ENCODE results near the gene KCTD1.

Gene KCTD1

GRCh38 chr18:26524504-26525351 lies 23.6 kb downstream of the KCTD1 start:
- DNase-seq (ENCODE audit: low read depth in 4 of 4, low spot score in 1 of 4) = no peak

DNA sequence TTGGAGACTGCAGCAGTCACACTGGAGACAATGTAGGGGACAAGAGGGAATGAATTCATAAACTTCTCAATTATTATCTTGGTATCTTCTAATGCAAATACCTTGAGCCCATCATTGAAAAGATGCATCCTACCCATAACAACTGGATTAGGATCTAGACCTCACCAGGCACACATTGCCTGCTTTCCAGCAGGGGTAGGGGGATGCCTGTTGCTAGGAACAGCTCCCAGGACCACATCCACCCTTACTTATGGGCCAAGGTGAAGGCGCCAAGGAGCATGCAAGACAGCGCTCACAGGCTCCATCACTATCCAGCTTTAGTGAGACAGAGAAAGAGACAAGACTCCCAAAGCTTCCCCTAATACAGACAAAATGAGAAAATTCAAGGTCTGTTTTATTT lies 24.4 kb downstream of the KCTD1 start:
- DNase-seq (ENCODE audit: low read depth in 4 of 4, low spot score in 1 of 4) = no peak

- no peak for DNase-seq (ENCODE audit: low read depth in 4 of 4, low spot score in 1 of 4)
Measured at GRCh38 chr18:26521617-26522016, 26.7 kb downstream of the KCTD1 start.

GRCh38 chr18:26520974-26521373 lies 27.4 kb downstream of the KCTD1 start:
- DNase-seq (ENCODE audit: low read depth in 4 of 4, low spot score in 1 of 4) = no peak

GRCh38 chr18:26519114-26519513 lies 29.2 kb downstream of the KCTD1 start:
- DNase-seq (ENCODE audit: low read depth in 4 of 4, low spot score in 1 of 4) = no peak

- no peak for DNase-seq (ENCODE audit: low read depth in 4 of 4, low spot score in 1 of 4)
Measured at GRCh38 chr18:26516964-26517363, 31.4 kb downstream of the KCTD1 start.

GRCh38 chr18:26515643-26516487 lies 32.5 kb downstream of the KCTD1 start:
- DNase-seq (ENCODE audit: low read depth in 4 of 4, low spot score in 1 of 4) = no peak

- DNase-seq (ENCODE audit: low read depth in 4 of 4, low spot score in 1 of 4) = no peak
Measured at GRCh38 chr18:26511339-26512071, 36.8 kb downstream of the KCTD1 start.

GRCh38 chr18:26510337-26510736 lies 38.0 kb downstream of the KCTD1 start:
- no peak for DNase-seq (ENCODE audit: low read depth in 4 of 4, low spot score in 1 of 4)

GRCh38 chr18:26506012-26506411 lies 42.3 kb downstream of the KCTD1 start:
- no peak for DNase-seq (ENCODE audit: low read depth in 4 of 4, low spot score in 1 of 4)

- DNase-seq (ENCODE audit: low read depth in 4 of 4, low spot score in 1 of 4) = no peak
Measured at GRCh38 chr18:26504831-26505230, 43.5 kb downstream of the KCTD1 start.

GRCh38 chr18:26503382-26503781 lies 45.0 kb downstream of the KCTD1 start:
- no peak for DNase-seq (ENCODE audit: low read depth in 4 of 4, low spot score in 1 of 4)

- no peak for DNase-seq (ENCODE audit: low read depth in 4 of 4, low spot score in 1 of 4)
Measured at GRCh38 chr18:26502823-26503222, 45.5 kb downstream of the KCTD1 start.

GRCh38 chr18:26497866-26498265 lies 50.5 kb downstream of the KCTD1 start:
- no peak for DNase-seq (ENCODE audit: low read depth in 4 of 4, low spot score in 1 of 4)

DNA sequence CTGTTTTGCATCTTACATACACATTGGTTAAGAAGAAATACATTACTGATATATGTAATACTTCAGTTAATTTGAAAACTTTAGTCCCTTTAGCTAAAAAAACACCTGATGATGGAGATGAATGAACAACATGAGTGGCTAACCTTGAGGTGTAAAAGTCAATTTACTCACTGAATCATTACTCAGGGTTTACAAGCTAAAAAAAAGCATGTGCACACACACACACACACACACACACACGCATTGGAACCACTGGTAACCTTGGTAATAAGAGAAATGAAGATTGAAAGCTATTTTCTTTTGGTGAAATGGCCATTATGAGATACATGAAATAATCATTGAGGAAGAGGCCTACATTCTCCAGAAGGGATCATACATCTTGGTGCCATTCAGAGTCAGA lies 51.8 kb downstream of the KCTD1 start:
- no peak for DNase-seq (ENCODE audit: low read depth in 4 of 4, low spot score in 1 of 4)

DNA sequence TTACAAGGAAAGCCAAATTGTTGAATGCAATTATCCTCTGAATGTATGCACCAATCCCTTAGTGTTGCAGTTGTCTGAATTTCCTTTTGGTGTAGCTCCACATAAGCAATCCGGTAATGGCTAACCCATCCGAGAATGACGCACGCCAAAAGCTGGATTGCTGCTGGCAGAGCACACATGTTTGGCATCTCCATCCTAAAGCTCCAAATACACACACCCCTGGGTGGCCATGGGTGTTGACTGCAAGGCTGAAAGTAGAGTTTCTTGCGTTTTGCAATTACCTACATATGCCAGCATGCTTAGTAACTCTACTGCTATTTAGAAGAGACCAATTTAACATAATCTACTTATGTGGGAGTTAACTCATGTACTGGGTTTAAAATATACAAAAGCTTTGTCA lies 53.1 kb downstream of the KCTD1 start:
- DNase-seq (ENCODE audit: low read depth in 4 of 4, low spot score in 1 of 4) = no peak

DNA sequence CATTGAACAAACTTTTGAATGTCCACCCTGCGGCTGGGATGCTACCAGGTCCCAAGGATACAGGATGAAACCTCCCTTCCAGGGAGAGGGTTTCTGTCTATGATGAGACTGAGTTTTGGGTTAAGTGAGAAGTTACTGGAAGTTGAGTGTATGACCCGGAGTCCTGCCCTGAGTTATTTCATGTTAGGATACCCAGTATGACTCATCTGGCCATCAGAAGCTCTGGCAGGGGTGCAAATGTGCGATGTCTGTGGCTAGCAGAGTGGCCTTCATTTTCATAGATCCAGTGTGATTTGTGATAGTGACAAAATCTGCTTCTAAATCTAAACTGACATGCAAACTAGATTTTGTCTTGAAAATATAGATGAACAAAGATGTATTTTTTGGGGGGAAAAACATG lies 55.3 kb downstream of the KCTD1 start:
- DNase-seq (ENCODE audit: low read depth in 4 of 4, low spot score in 1 of 4) = no peak

GRCh38 chr18:26491194-26491816 lies 57.0 kb downstream of the KCTD1 start:
- DNase-seq (ENCODE audit: low read depth in 4 of 4, low spot score in 1 of 4) = no peak

GRCh38 chr18:26489881-26490280 lies 58.5 kb downstream of the KCTD1 start:
- no peak for DNase-seq (ENCODE audit: low read depth in 4 of 4, low spot score in 1 of 4)

GRCh38 chr18:26489191-26489590 lies 59.2 kb downstream of the KCTD1 start:
- DNase-seq (ENCODE audit: low read depth in 4 of 4, low spot score in 1 of 4) = no peak

GRCh38 chr18:26488417-26489009 lies 59.8 kb downstream of the KCTD1 start:
- no peak for DNase-seq (ENCODE audit: low read depth in 4 of 4, low spot score in 1 of 4)
